K562 (cell line): ENCODE data around the gene CTNNA3. TPM values are rescaled to one million over a fixed set of nuclear protein-coding genes. Genes with fewer than 3 reads are reported as not detected.

ENCODE experiments used
- ATAC-seq: fragments of 200-7000 bp; cut with Tn5 transposase; 3 replicates; pipeline ENCODE4 v1.9.1; 2020; ENCODE audit warnings: moderate library complexity
- BruUV-seq: library from RNA; stranded (reverse); fragments of 400-500 nt; replicated peaks from 2 replicates; lab custom pipeline; 2021; lab: Mats Ljungman, UMichigan
- CTCF ChIA-PET: fragments of 300-600 bp; formaldehyde crosslinking; extraction: SDS; loops from one replicate; lab custom pipeline; 2021; ENCODE audit warnings: low intra/inter-chr PET ratio; lab: Yijun Ruan, JAX
- POLR2A ChIA-PET: fragments of 300-600, 350-650 bp; sonication (Branson Sonifier 250); formaldehyde crosslinking; extraction: SDS; loops from one replicate; lab custom pipeline; 2021; ENCODE audit warnings: antibody characterized with exemption, inconsistent platforms; lab: Yijun Ruan, JAX
- DNase-seq, 4 experiments: peaks; one replicate each; pipeline versions ENCODE4 v3.0.0 to v3.0.0-alpha.2; 2011 to 2018; ENCODE audit warnings: low spot score in 3 of 4, mixed read lengths in 3 of 4; ENCODE audit errors: extremely low read depth in 1 of 4
- FAIRE-seq: peaks from 2 replicates; lab custom pipeline; 2011; peaks lifted over from hg19 to GRCh38; lab: Jason Lieb, UNC
- H2AFZ ChIP-seq: 2 replicates; pipeline ENCODE4 v1.6.0; 2011; ENCODE audit warnings: low read depth, low read length, control low read depth, inconsistent platforms
- H3K27ac ChIP-seq: fragments of 200-600 bp; 3 replicates; pipeline ENCODE4 v1.8.0; 2011; ENCODE audit warnings: low read depth, mild to moderate bottlenecking, control low read depth, inconsistent platforms, low read length, moderate library complexity, mixed read lengths; ENCODE audit errors: extremely low read depth
- H3K27me3 ChIP-seq, 2 experiments: fragments of 300-600 bp in 1 of 2; 2 replicates in 1 of 2; 3 replicates in 1 of 2; pipeline versions ENCODE4 v1.6.0 to v1.8.0; 2011; ENCODE audit warnings: inconsistent platforms in 2 of 2, low read length in 2 of 2, mild to moderate bottlenecking in 1 of 2, mixed read lengths in 1 of 2, moderate library complexity in 1 of 2; ENCODE audit not compliant: control insufficient read depth in 2 of 2, insufficient read depth in 2 of 2
- H3K36me3 ChIP-seq: fragments of 300-600 bp; 3 replicates; pipeline ENCODE4 v1.8.0; 2011; ENCODE audit warnings: mild to moderate bottlenecking, low read length, inconsistent platforms; ENCODE audit not compliant: control insufficient read depth, insufficient read depth
- H3K4me1 ChIP-seq, 2 experiments: fragments of 200-600 bp in 1 of 2; replicated peaks in 1 of 2; 2 replicates in 1 of 2; 3 replicates in 1 of 2; pipeline versions ENCODE4 v1.5.1 to v1.8.0; 2011; ENCODE audit warnings: inconsistent platforms in 2 of 2, low read length in 2 of 2, mild to moderate bottlenecking in 1 of 2, mixed read lengths in 1 of 2, moderate library complexity in 1 of 2; ENCODE audit not compliant: control insufficient read depth in 2 of 2, insufficient read depth in 2 of 2
- H3K4me2 ChIP-seq: 2 replicates; pipeline ENCODE4 v1.6.1; 2011; ENCODE audit warnings: low read length, control low read depth, inconsistent platforms, mixed read lengths; ENCODE audit not compliant: insufficient read depth
- H3K4me3 ChIP-seq: fragments of 200-600 bp; sonication (generic), shearing (Covaris generic); 2 replicates; pipeline ENCODE4 v1.5.1; 2016; ENCODE audit warnings: control low read depth, inconsistent platforms
- H3K79me2 ChIP-seq: fragments of 200-600 bp; 3 replicates; pipeline ENCODE4 v1.8.0; 2011; ENCODE audit warnings: low read length, inconsistent platforms; ENCODE audit not compliant: control insufficient read depth, insufficient read depth
- H3K9ac ChIP-seq, 2 experiments: 2 replicates each; pipeline versions ENCODE4 v1.6.0 to v1.6.1; 2011; ENCODE audit warnings: low read depth in 2 of 2, low read length in 2 of 2, control low read depth in 1 of 2, inconsistent platforms in 1 of 2, mild to moderate bottlenecking in 1 of 2, mixed read lengths in 1 of 2; ENCODE audit not compliant: insufficient read depth in 1 of 2
- H3K9me1 ChIP-seq: one replicate; pipeline ENCODE4 v1.6.0; 2011; ENCODE audit warnings: inconsistent platforms, mild to moderate bottlenecking, low read length, moderate library complexity; ENCODE audit not compliant: control insufficient read depth, insufficient read depth
- H3K9me3 ChIP-seq: replicated peaks from 2 replicates; pipeline ENCODE4 v1.5.1; 2011; ENCODE audit warnings: low read depth, low read length, inconsistent platforms; ENCODE audit not compliant: control insufficient read depth, insufficient read depth
- H4K20me1 ChIP-seq: replicated peaks from 2 replicates; pipeline ENCODE4 v1.6.1; 2011; ENCODE audit warnings: low read length, inconsistent platforms, mixed read lengths; ENCODE audit not compliant: control insufficient read depth, insufficient read depth
- BMI1 ChIP-seq: fragments of 150-350 bp; IDR thresholded peaks from 2 replicates; pipeline ENCODE4 v1.6.1; 2014; ENCODE audit warnings: low read length
- BRD9 ChIP-seq: fragments of 450-650 bp; IDR thresholded peaks from 2 replicates; pipeline ENCODE4 v1.6.1; 2018; ENCODE audit warnings: low read depth; ENCODE audit not compliant: partially characterized antibody
- DIDO1 ChIP-seq: fragments of 450-650 bp; IDR thresholded peaks from 2 replicates; pipeline ENCODE4 v1.6.1; 2016; ENCODE audit warnings: low read depth, missing biosample characterization, missing genetic modification characterization
- ERF ChIP-seq: fragments of 450-650 bp; formaldehyde crosslinking; IDR thresholded peaks from 2 replicates; pipeline ENCODE4 v1.4.0; 2020; ENCODE audit warnings: mild to moderate bottlenecking, mixed read lengths
- FOXP1 ChIP-seq: sonication (generic); formaldehyde crosslinking; IDR thresholded peaks from 2 replicates; pipeline ENCODE4 v1.8.0; 2022; ENCODE audit warnings: mild to moderate bottlenecking, missing genetic modification reagents
- HINFP ChIP-seq: fragments of 450-650 bp; conservative IDR thresholded peaks from 2 replicates; pipeline ENCODE4 v1.6.1; 2016; ENCODE audit warnings: missing genetic modification characterization, low read depth, mild to moderate bottlenecking, control low read depth, missing compliant biosample characterization
- HNRNPL ChIP-seq: fragments of 200-400 bp; formaldehyde crosslinking; IDR thresholded peaks from 2 replicates; pipeline ENCODE4 v1.6.1; 2017; ENCODE audit warnings: low read depth, mild to moderate bottlenecking, low read length
- JUN ChIP-seq, 2 experiments: sonication (generic) in 1 of 2; formaldehyde crosslinking in 1 of 2; IDR thresholded peaks; 2 replicates each; pipeline versions ENCODE4 v1.6.1 to v1.8.0; 2012 to 2022; ENCODE audit warnings: borderline replicate concordance in 2 of 2, mild to moderate bottlenecking in 2 of 2, improper control_type of control experiment in 1 of 2, low read depth in 1 of 2, low read length in 1 of 2, missing genetic modification reagents in 1 of 2
- MEF2D ChIP-seq: conservative IDR thresholded peaks from 2 replicates; pipeline ENCODE4 v1.6.1; 2016; ENCODE audit warnings: low read depth, missing genetic modification characterization, missing compliant biosample characterization
- NFE2L1 ChIP-seq: fragments of 450-650 bp; IDR thresholded peaks from 2 replicates; pipeline ENCODE4 v1.6.1; 2016; ENCODE audit warnings: missing genetic modification characterization, low read depth, mild to moderate bottlenecking, missing compliant biosample characterization, moderate library complexity, borderline replicate concordance
- NFYB ChIP-seq: IDR thresholded peaks from 2 replicates; pipeline ENCODE4 v1.6.1; 2011; ENCODE audit warnings: mild to moderate bottlenecking, moderate library complexity; ENCODE audit not compliant: insufficient read length; ENCODE audit errors: extremely low read depth
- POLR2G ChIP-seq: fragments of 200-400 bp; formaldehyde crosslinking; IDR thresholded peaks from 2 replicates; pipeline ENCODE4 v1.6.1; 2017; ENCODE audit warnings: low read depth, mild to moderate bottlenecking, antibody characterized with exemption, low read length, moderate library complexity
- RNF2 ChIP-seq: sonication (generic); IDR thresholded peaks from 2 replicates; pipeline ENCODE4 v1.6.1; 2016
- TCF15 ChIP-seq: fragments of 250-450 bp; sonication (Bioruptor Pico); IDR thresholded peaks from 2 replicates; pipeline ENCODE4 v1.8.0; 2022; ENCODE audit warnings: moderate library complexity, mild to moderate bottlenecking, inconsistent platforms
- TRIM28 ChIP-seq: fragments of 450-650 bp; IDR thresholded peaks from 2 replicates; pipeline ENCODE4 v1.6.1; 2017
- ZBTB5 ChIP-seq: fragments of 450-650 bp; IDR thresholded peaks from 2 replicates; pipeline ENCODE4 v1.6.1; 2017; ENCODE audit warnings: antibody characterized with exemption
- WGBS: fragments of 100-300 bp; shearing (Covaris generic); methylation state at CpG from one replicate; pipeline ENCODE4 v1.1.6; 2016; ENCODE audit warnings: low coverage, mixed read lengths; ENCODE audit not compliant: insufficient coverage; ENCODE audit errors: missing lambda C conversion rate; 5-methylcytosine and 5-hydroxymethylcytosine counted together
- in situ Hi-C: fragments of 300-500 bp; cut with MboI; formaldehyde crosslinking; loops from 4 replicates; pipeline ENCODE4 v1.15.0; 2018; ENCODE audit warnings: inconsistent platforms, mixed read lengths
- intact Hi-C: fragments of 100-400 bp; cut with micrococcal nuclease; formaldehyde crosslinking; loops from 2 replicates; pipeline ENCODE4 v1.14.2; 2022
- polyA plus RNA-seq, 8 experiments: library from polyadenylated mRNA; depleted of rRNA in 4 of 8; stranded (reverse) in 5 of 8; unstranded in 3 of 8; fragments of >200 nt; fragmentation: Nextera tagmentation in 2 of 8; fragmentation: Illumina TruSeq in 1 of 8; extraction: Ambion mirVana in 2 of 8; extraction: Trizol in 1 of 8; gene quantifications; 2 replicates each; pipeline versions ENCODE4 v1.2.1 to v1.2.3, GENCODE V29; 2011 to 2014; ENCODE audit warnings: inconsistent platforms in 1 of 8, missing spikeins in 1 of 8
- total RNA-seq, 7 experiments: library from RNA; depleted of rRNA in 6 of 7; stranded (reverse); fragments of >200 nt in 6 of 7; fragmentation: Illumina TruSeq in 2 of 7; extraction: Trizol in 2 of 7; gene quantifications; 2 replicates each; pipeline versions ENCODE4 v1.2.1 to v1.2.3, GENCODE V29; 2011 to 2021; ENCODE audit warnings: low replicate concordance in 1 of 7

The CTNNA3 gene
- total and polyA plus RNA-seq, 9 of the 15 experiments (the other 6 are each of a cell fraction or from before 2014, with no cell fraction given) = 0.04 TPM; not detected in 8

- DNase-seq (no peak), FAIRE-seq (no peak)
- Histone ChIP-seq H3K4me2 (no peak overlapping the region), H3K4me3 (no peak overlapping the region)
- TF ChIP-seq HINFP (tag) (no peak), POLR2G (no peak), JUN (IDR thresholded peaks at IDR 0.05; ENCODE audit: borderline replicate concordance, low read depth, low read length) (no peak), JUN (CRISPR knock-in tag; IDR thresholded peaks at IDR 0.05; ENCODE audit: borderline replicate concordance) (no peak), FOXP1 (no peak), ZBTB5 (no peak), MEF2D (no peak), HNRNPL (no peak), DIDO1 (tag) (no peak), TRIM28 (no peak), NFE2L1 (no peak), ERF (no peak), NFYB (no peak), BRD9 (no peak), TCF15 (CRISPR knock-in tag) (no peak), BMI1 (no peak), RNF2 (no peak)
- TF ChIP-seq, all 486 proteins: peak for 0
- no peaks in the 10 kb centered on the region for H3K27me3 ChIP-seq
- no peak overlapping the region for H2AFZ ChIP-seq
- WGBS = 0% methylated on average over 2 of the region's 3 CpGs
- in situ Hi-C loops = no loop called here
- no peak overlapping the region for H3K27ac ChIP-seq
- intact Hi-C loops = no loop called here
- H3K9me3 ChIP-seq = no peaks in the 10 kb centered on the region; the same call in none of the 2 replicates
- H4K20me1 ChIP-seq = no peaks in the 10 kb centered on the region
- POLR2A ChIA-PET = no interaction called here
- no TSS peak for BruUV-seq
- H3K79me2 ChIP-seq = no peaks in the 10 kb centered on the region
- CTCF ChIA-PET = no interaction called here
- no peak overlapping the region for H3K9ac ChIP-seq
- no peak for ATAC-seq
- H3K36me3 ChIP-seq = no peaks in the 10 kb centered on the region
- H3K9me1 ChIP-seq = no peaks in the 10 kb centered on the region
- no peaks in the 10 kb centered on the region for H3K4me1 ChIP-seq
These were observed 1593.2 kb downstream of the CTNNA3 start for GRCh38 chr10:66102756-66103155.
